ENCODE data around the gene GAS2L1.

DNA sequence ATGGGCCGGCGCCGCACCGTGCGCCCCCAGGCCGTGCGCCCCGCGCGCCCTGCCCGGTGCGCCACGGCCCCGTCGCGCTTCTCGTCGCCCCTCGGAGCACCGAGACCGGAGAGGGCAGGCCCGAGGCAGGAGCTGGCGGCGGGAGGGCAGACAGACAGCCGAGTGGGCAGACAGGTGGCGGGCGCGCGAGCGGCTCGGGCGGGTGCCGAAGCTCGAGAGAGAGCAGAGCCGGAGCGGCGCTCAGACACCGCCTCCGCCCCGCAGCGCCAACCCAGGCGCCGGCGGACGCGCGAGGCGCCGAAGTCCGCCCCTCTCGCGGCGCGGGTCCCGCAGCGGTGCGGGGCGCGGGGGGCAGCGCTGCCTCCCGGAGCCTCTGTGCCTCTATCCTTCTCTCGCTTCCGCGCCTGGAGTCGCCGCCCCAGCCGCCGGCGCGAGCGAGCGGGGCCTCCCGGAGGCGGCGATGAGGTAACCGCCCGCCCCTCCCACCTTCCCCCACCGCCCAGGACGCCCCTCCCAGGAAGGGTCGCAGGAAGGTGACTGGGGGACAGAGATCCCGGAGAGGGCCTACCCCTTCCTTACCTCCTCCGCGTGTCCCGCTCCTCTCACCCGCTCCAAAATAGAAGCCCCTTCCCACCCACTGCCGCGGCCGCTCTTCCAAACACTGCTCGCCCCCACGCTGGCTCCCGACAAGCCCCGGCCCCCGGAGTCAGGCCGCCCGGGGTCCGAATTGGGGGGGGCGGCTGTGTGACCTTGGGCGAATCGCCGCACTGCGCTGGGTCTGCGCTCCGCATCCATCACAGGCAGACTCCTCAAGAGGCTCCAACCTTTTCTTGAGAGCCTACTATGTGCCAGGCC lies 9.1 kb downstream of the GAS2L1 start, which contains the start of gene RASL10A:
- TF ChIP-seq CSDC2 (CRISPR knock-in tag; IDR thresholded peaks at IDR 0.05) (no peak), ARNTL (CRISPR knock-in tag; IDR thresholded peaks at IDR 0.05; ENCODE audit: borderline replicate concordance, low read depth) (no peak)
- TF ChIP-seq, protein P1, sequence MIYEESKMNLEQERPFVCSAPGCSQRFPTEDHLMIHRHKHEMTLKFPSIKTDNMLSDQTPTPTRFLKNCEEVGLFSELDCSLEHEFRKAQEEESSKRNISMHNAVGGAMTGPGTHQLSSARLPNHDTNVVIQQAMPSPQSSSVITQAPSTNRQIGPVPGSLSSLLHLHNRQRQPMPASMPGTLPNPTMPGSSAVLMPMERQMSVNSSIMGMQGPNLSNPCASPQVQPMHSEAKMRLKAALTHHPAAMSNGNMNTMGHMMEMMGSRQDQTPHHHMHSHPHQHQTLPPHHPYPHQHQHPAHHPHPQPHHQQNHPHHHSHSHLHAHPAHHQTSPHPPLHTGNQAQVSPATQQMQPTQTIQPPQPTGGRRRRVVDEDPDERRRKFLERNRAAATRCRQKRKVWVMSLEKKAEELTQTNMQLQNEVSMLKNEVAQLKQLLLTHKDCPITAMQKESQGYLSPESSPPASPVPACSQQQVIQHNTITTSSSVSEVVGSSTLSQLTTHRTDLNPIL (CRISPR knock-in tag; IDR thresholded peaks at IDR 0.05; ENCODE audit: low read depth) = no peak
